Gastrocnemius medialis (tissue), 4 donors: Measurements from ENCODE around the gene PIGX. TPM values are rescaled to one million over a fixed set of nuclear protein-coding genes. Genes with fewer than 3 reads are reported as not detected.
"Not testable (repeated sequence)": the region's sequence is repeated elsewhere in the genome, so short reads cannot be mapped to it uniquely, and the experiment has no call there.

ENCODE experiments used
- ATAC-seq, 2 donors: fragments of 150-250 bp; one replicate each; pipeline ENCODE4 v1.9.1; 2016
- DNase-seq, 2 donors: peaks; one replicate each; pipeline ENCODE4 v3.0.0-alpha.2; 2019
- H3K27ac ChIP-seq, 4 donors: fragments of 200-600 bp; sonication (generic); 1 replicate in 1 of 4; 2 replicates in 3 of 4; pipeline ENCODE4 v1.5.1; 2016 to 2018; ENCODE audit warnings: mild to moderate bottlenecking in 2 of 4, moderate library complexity in 1 of 4
- H3K27me3 ChIP-seq, 3 donors: fragments of 200-600 bp; sonication (generic) in 2 of 3; 1 replicate in 1 of 3; 2 replicates in 2 of 3; pipeline versions ENCODE4 v1.5.1 to v1.6.0; 2016 to 2019; ENCODE audit warnings: mild to moderate bottlenecking in 1 of 3, moderate library complexity in 1 of 3
- H3K36me3 ChIP-seq, 2 donors: fragments of 200-600 bp; sonication (generic) in 1 of 2; one replicate each; pipeline ENCODE4 v1.5.1; 2017 to 2018
- H3K4me1 ChIP-seq, 2 donors: fragments of 200-600 bp; sonication (generic) in 1 of 2; one replicate each; pipeline ENCODE4 v1.5.1; 2016 to 2017; ENCODE audit warnings: mild to moderate bottlenecking in 2 of 2
- H3K4me3 ChIP-seq, 4 donors: fragments of 200-600 bp; sonication (generic) in 3 of 4; 1 replicate in 1 of 4; 2 replicates in 3 of 4; pipeline ENCODE4 v1.5.1; 2016 to 2019; ENCODE audit warnings: mild to moderate bottlenecking in 2 of 4
- H3K9me3 ChIP-seq, 3 donors: fragments of 200-600 bp; sonication (generic) in 2 of 3; 1 replicate in 1 of 3; 2 replicates in 2 of 3; pipeline ENCODE4 v1.5.1; 2016 to 2019
- CTCF ChIP-seq, 5 experiments: fragments of 450-650 bp in 3 of 5; fragments of 200-600 bp in 2 of 5; sonication (generic) in 2 of 5; IDR thresholded peaks in 4 of 5; conservative IDR thresholded peaks in 1 of 5; 1 replicate in 4 of 5; 2 replicates in 1 of 5; pipeline ENCODE4 v1.5.1; 2016 to 2019; ENCODE audit warnings: antibody characterized with exemption in 5 of 5, mild to moderate bottlenecking in 3 of 5, moderate library complexity in 3 of 5
- POLR2A ChIP-seq, 2 donors: fragments of 450-650 bp; IDR thresholded peaks; one replicate each; pipeline ENCODE4 v1.6.1; 2017; ENCODE audit warnings: antibody characterized with exemption in 2 of 2, mild to moderate bottlenecking in 2 of 2, moderate library complexity in 2 of 2
- in situ Hi-C, 4 donors: fragments of 200-750 bp; cut with MboI; loops; one replicate each; pipeline versions ENCODE4 v1.15.0 to v1.8.0; 2017; ENCODE audit warnings: low sequenced_read_pairs in 4 of 4
- intact Hi-C: fragments of 100-400 bp; cut with DNase I; formaldehyde crosslinking; loops from one replicate; pipeline ENCODE4 v1.15.1; 2023; ENCODE audit warnings: low total_unique reads
- total RNA-seq, 4 donors: library from RNA; depleted of rRNA; stranded (reverse); fragments of >200 nt; gene quantifications; one replicate each; pipeline versions ENCODE4 v1.1.0 to v1.2.3, GENCODE V29; 2016

The PIGX gene
- total RNA-seq, 4 donors from 2014 or later: 13.2 to 35.1 (median 28.8) TPM

- ATAC-seq (peak; percentile 82 to 83), DNase-seq (peak; percentile 87 to 90)
- Histone ChIP-seq H3K36me3 (no peaks in the 10 kb centered on the region), H3K9me3 (no peaks in the 10 kb centered on the region), H3K4me1 (peaks cover 14 to 20% of the 10 kb centered on the region in 2 donors), H3K4me3 (peak within 1 kb of the TSS; percentile 65 to 86 (median 75)), H3K27ac (peak within 1 kb of the TSS; percentile 87 to 98 (median 94)), H3K27me3 (no peaks in the 10 kb centered on the region)
- in situ Hi-C loops: loop anchor here in 2 of 4 donors (10.0 kb wide), 2 partner anchors 55 to 205 kb away; partner anchors contain the start of gene NCBP2 (in 1 of the 2)
- intact Hi-C loops: loop anchor here (1.0 to 5.0 kb wide), 4 partner anchors 28 to 453 kb away; partner anchors contain the start of genes CEP19, NCBP2, PCYT1A and PIGX
- TF ChIP-seq POLR2A (IDR thresholded peaks at IDR 0.05): peak; percentile 74 to 76
- TF ChIP-seq CTCF (IDR thresholded peaks at IDR 0.05 in 4 of 5, conservative IDR thresholded peaks at IDR 0.05 in 1 of 5): peak in 2 of 5 experiments; percentile 12 to 27
These were observed 27.7 kb downstream of the PIGX start, which contains the start of gene PAK2 for GRCh38 chr3:196739671-196740480. Gene PAK2 (plus strand): TSS chr3:196739857. CDS start chr3:196782647, 42,790 bp downstream.

- Histone ChIP-seq H3K36me3 (no peaks in the 10 kb centered on the region), H3K4me3 (peak overlapping the region; percentile 65 to 86 (median 75)), H3K4me1 (peaks cover 14 to 20% of the 10 kb centered on the region in 2 donors), H3K27ac (peak overlapping the region; percentile 87 to 98 (median 94)), H3K9me3 (no peaks in the 10 kb centered on the region), H3K27me3 (no peaks in the 10 kb centered on the region)
- TF ChIP-seq CTCF (IDR thresholded peaks at IDR 0.05 in 4 of 5, conservative IDR thresholded peaks at IDR 0.05 in 1 of 5) (no peak), POLR2A (IDR thresholded peaks at IDR 0.05) (no peak)
- intact Hi-C loops: loop anchor here (5.0 kb wide), 1 partner anchor 127 kb away; the partner anchor contains the start of gene SENP5
- DNase-seq: no peak
- ATAC-seq: peak; percentile 52 to 55
- in situ Hi-C loops: loop anchor here in 1 of 4 donors (10.0 kb wide), 1 partner anchor 54 kb away; no protein-coding TSS in a partner anchor
These were observed 28.5 kb downstream of the PIGX start for GRCh38 chr3:196740481-196741248.

GRCh38 chr3:196741249-196741889 lies 29.2 kb downstream of the PIGX start:
- intact Hi-C loops (loop anchor here (5.0 kb wide), 1 partner anchor 126 kb away; the partner anchor contains the start of gene SENP5), in situ Hi-C loops (loop anchor here in 1 of 4 donors (10.0 kb wide), 1 partner anchor 53 kb away; no protein-coding TSS in a partner anchor)
- Histone ChIP-seq H3K27ac (peak overlapping the region; percentile 87 to 98 (median 94)), H3K27me3 (no peaks in the 10 kb centered on the region), H3K36me3 (no peaks in the 10 kb centered on the region), H3K4me3 (peak overlapping the region; percentile 65 to 86 (median 75)), H3K4me1 (peaks cover 14 to 20% of the 10 kb centered on the region in 2 donors), H3K9me3 (no peaks in the 10 kb centered on the region)
- DNase-seq (no peak), ATAC-seq (no peak)
- TF ChIP-seq CTCF (IDR thresholded peaks at IDR 0.05 in 4 of 5, conservative IDR thresholded peaks at IDR 0.05 in 1 of 5) (no peak), POLR2A (IDR thresholded peaks at IDR 0.05) (no peak)

- not testable (repeated sequence) for H3K36me3 ChIP-seq, H3K27ac ChIP-seq, DNase-seq, H3K4me3 ChIP-seq, H3K9me3 ChIP-seq, H3K27me3 ChIP-seq, ATAC-seq
- intact Hi-C loops: loop anchor here (5.0 kb wide), 1 partner anchor 124 kb away; the partner anchor contains the start of gene SENP5
- peaks cover 14 to 20% of the 10 kb centered on the region in 2 donors for H3K4me1 ChIP-seq
- in situ Hi-C loops: loop anchor here in 1 of 4 donors (10.0 kb wide), 1 partner anchor 51 kb away; no protein-coding TSS in a partner anchor
These were observed 31.4 kb downstream of the PIGX start for GRCh38 chr3:196743569-196743968.
